ENCODE measurements around the gene UNC5A.

Gene UNC5A

GRCh38 chr5:176901260-176902101, 91.1 kb downstream of the UNC5A start:
- peak; percentile 18 for DNase-seq

GRCh38 chr5:176902102-176902814, 91.9 kb downstream of the UNC5A start:
- no peak for DNase-seq

GRCh38 chr5:176902911-176903664, 92.7 kb downstream of the UNC5A start:
- no peak for DNase-seq

GRCh38 chr5:176904276-176904675, 93.9 kb downstream of the UNC5A start:
- no peak for DNase-seq

- DNase-seq, result no peak
These were observed 95.8 kb downstream of the UNC5A start for GRCh38 chr5:176906126-176906525.

- DNase-seq, result no peak
These were observed 96.4 kb downstream of the UNC5A start for GRCh38 chr5:176906796-176907195.

- no peak for DNase-seq
These were observed 98.5 kb downstream of the UNC5A start for GRCh38 chr5:176908675-176909368.

GRCh38 chr5:176912115-176912514, 101.8 kb downstream of the UNC5A start:
- DNase-seq, result no peak

GRCh38 chr5:176915906-176916305, 105.5 kb downstream of the UNC5A start:
- no peak for DNase-seq

GRCh38 chr5:176916337-176916736, 106.0 kb downstream of the UNC5A start:
- no peak for DNase-seq

GRCh38 chr5:176918613-176919012, 108.3 kb downstream of the UNC5A start:
- DNase-seq, result no peak

GRCh38 chr5:176921714-176922113, 111.4 kb downstream of the UNC5A start:
- no peak for DNase-seq

GRCh38 chr5:176922817-176923216, 112.5 kb downstream of the UNC5A start:
- DNase-seq, result no peak

GRCh38 chr5:176927562-176927961, 117.2 kb downstream of the UNC5A start:
- no peak for DNase-seq

GRCh38 chr5:176929654-176930053, 119.3 kb downstream of the UNC5A start:
- no peak for DNase-seq

All from activated naive CD4-positive, alpha-beta T cell treated with Interleukin-2 at 50 U/mL for 16 hours (primary cell).